Daoy (cell line): ENCODE results near the gene STYX. TPM values are rescaled to one million over a fixed set of nuclear protein-coding genes. Genes with fewer than 3 reads are reported as not detected.
"Not testable (repeated sequence)": the region's sequence is repeated elsewhere in the genome, so short reads cannot be mapped to it uniquely, and the experiment has no call there.

ENCODE experiments used
- DNase-seq: peaks from one replicate; pipeline ENCODE4 v3.0.0-alpha.2; 2015; ENCODE audit warnings: low read depth
- total RNA-seq: library from RNA; depleted of rRNA; stranded (reverse); fragments of >200 nt; shearing (Covaris generic); gene quantifications from 2 replicates; pipeline ENCODE4 v1.2.3, GENCODE V29; 2014

The STYX gene
- total RNA-seq, 1 experiment from 2014 or later: 18.6 TPM

- no peak for DNase-seq
Observed at GRCh38 chr14:52724360-52724644, 5.7 kb upstream of the STYX start.

- DNase-seq: not testable (repeated sequence)
Observed at GRCh38 chr14:52727509-52727908, 2.5 kb upstream of the STYX start.

- not testable (repeated sequence) for DNase-seq
Observed at GRCh38 chr14:52729035-52729434, 931 bp upstream of the STYX start.

GRCh38 chr14:52729585-52729924 is 411 bp upstream of the STYX start:
- no peak for DNase-seq

- no peak for DNase-seq
Observed at GRCh38 chr14:52730709-52731111, 744 bp downstream of the STYX start.

GRCh38 chr14:52733824-52734223 is 3.9 kb downstream of the STYX start:
- DNase-seq: no peak

GRCh38 chr14:52735921-52736489 is 6.0 kb downstream of the STYX start:
- DNase-seq: no peak

GRCh38 chr14:52738409-52738808 is 8.4 kb downstream of the STYX start:
- no peak for DNase-seq

- no peak for DNase-seq
Observed at GRCh38 chr14:52740751-52741150, 10.8 kb downstream of the STYX start.

- DNase-seq: no peak
Observed at GRCh38 chr14:52741865-52742264, 11.9 kb downstream of the STYX start.

GRCh38 chr14:52748647-52749292 is 18.8 kb downstream of the STYX start:
- no peak for DNase-seq

- no peak for DNase-seq
Observed at GRCh38 chr14:52755607-52756316, 25.8 kb downstream of the STYX start.

- DNase-seq: no peak
Observed at GRCh38 chr14:52759145-52759544, 29.2 kb downstream of the STYX start.

GRCh38 chr14:52762923-52763322 is 33.0 kb downstream of the STYX start:
- not testable (repeated sequence) for DNase-seq

- no peak for DNase-seq
Observed at GRCh38 chr14:52767058-52767833, 37.3 kb downstream of the STYX start.

GRCh38 chr14:52769887-52770286 is 39.9 kb downstream of the STYX start:
- DNase-seq: no peak

GRCh38 chr14:52776816-52777215 is 46.9 kb downstream of the STYX start:
- DNase-seq: no peak

GRCh38 chr14:52778702-52779101 is 48.7 kb downstream of the STYX start:
- DNase-seq: no peak

- no peak for DNase-seq
Observed at GRCh38 chr14:52780893-52781292, 50.9 kb downstream of the STYX start.

GRCh38 chr14:52781629-52782028 is 51.7 kb downstream of the STYX start:
- no peak for DNase-seq

- DNase-seq: no peak
Observed at GRCh38 chr14:52783206-52783605, 53.2 kb downstream of the STYX start.

GRCh38 chr14:52786887-52787286 is 56.9 kb downstream of the STYX start:
- no peak for DNase-seq

GRCh38 chr14:52789118-52789517 is 59.2 kb downstream of the STYX start:
- DNase-seq: no peak
